Stimulated activated CD4-positive, alpha-beta T cell treated with anti-CD3 and anti-CD28 coated beads, Interleukin-1b, Interleukin-23, amount 100 ng/mL, for 24 hours (primary cell): ENCODE measurements around the gene SHROOM1.
A peak's percentile ranks its signal among the peaks of the same experiment; 100 is the strongest.

Experiments
- DNase-seq, 4 experiments: peaks; one replicate each; pipeline ENCODE4 v3.0.0-alpha.2; 2020; ENCODE audit warnings: low read depth in 4 of 4, low spot score in 1 of 4

SHROOM1 gene

DNA sequence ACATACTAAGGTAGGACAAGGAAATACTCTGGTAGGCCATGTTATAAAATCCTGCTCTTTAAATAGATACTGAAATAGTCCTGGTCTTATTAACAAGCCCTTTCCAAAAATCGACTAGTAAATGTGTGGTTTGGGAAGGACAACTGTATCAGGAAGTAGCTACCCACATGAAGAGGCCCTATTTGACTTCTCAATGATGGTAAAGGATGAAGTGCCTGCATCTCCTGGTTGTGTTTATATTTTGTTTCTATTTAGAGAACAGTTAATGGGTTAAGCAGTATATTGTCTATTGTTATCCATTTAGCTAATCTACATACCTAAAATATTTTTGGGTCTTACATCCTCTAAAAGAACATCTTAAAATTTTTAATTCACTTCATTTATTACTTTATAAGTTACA, 23.3 kb upstream of the SHROOM1 start:
- no peak for DNase-seq

DNA sequence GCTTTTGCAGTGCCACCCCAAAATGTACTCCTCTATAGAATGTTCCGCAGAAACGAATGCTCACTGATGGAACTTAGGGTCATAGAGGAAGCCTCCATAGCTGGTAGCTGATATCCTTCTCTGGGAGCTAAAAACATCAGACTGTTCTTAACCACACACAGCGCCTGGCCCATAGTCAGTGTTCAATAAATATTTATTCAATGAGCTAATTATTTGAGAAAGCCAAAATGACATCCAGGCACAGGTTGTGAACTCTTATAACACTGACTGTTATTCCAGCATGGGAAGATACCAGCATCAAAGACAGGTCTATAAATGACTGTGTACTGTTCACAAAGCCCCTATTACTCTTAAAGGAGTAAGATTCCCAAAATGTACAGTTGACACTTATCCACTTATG, 22.9 kb upstream of the SHROOM1 start:
- no peak for DNase-seq

DNA sequence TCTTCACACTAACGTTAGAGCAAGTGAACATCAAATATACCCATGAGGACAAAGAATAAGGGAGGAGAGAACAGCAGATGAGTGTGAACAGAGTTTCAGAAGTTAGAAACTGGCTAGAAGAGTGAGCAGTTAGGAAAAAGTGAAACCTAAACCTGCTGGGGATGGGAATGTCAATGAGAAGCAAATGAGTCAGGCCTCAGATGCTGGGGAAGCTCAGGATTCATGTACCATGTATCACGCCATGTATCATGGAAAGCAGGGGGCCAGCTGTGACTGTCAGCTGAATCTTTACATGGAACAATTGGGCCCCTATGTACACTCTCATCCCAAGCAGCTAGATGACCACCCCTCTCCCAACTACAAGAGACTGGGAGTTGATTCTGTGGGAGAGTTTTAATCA, 19.6 kb upstream of the SHROOM1 start:
- no peak for DNase-seq

DNA sequence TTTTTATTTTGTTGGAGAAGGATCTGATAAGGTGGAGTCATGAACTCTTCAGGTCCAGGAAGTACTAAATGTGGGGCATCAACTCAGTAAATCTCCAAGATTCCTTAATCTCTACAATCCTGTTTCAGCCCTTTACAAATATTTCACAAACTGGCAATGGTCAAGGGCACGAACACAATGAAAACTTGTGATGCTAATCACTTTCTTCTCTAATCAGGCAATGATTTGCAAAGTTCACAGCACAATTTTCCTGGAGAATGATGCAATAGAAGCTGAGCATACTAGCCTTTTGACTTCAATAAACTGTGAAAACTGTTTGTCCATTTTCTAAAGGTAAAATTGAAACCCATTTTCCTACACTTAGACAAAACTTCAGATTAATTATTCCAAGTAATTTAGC, 18.9 kb upstream of the SHROOM1 start:
- DNase-seq, result no peak

DNA sequence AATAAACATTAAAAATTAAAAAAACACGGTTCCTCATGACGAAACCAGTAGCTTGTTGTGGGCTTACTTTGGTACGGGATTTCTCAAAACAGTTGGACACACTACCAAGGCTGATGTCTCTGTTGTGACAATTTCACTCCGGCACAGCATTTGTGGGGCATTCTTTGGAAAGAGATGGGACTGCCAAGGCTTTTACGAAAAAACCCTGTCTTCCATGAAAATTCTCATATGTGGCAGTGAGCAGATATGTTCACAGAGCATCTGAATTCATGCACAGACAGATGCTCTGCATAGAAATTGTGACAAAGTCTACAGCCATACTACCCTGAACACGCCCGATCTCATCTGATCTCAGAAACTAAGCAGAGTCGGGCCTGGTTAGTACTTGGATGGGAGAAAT, 17.8 kb upstream of the SHROOM1 start:
- no peak for DNase-seq

DNA sequence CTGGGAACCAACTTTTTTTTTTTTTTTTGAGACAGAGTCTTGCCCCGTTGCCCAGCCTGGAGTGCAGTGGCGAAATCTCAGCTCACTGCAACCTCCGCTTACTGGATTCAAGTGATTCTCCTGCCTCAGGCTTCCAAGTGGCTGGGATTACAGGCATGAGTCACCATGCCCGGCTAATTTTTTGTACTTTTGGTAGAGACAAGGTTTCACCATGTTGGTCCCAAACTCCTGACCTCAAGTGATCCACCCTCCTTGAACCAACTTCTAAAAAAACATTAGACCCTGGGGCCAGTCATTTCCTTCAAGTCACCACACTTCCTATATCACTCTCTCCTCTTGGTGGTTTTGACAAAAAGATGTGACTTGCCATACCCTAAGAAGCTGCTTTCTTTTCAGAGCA, 10.9 kb upstream of the SHROOM1 start:
- DNase-seq, result no peak

DNA sequence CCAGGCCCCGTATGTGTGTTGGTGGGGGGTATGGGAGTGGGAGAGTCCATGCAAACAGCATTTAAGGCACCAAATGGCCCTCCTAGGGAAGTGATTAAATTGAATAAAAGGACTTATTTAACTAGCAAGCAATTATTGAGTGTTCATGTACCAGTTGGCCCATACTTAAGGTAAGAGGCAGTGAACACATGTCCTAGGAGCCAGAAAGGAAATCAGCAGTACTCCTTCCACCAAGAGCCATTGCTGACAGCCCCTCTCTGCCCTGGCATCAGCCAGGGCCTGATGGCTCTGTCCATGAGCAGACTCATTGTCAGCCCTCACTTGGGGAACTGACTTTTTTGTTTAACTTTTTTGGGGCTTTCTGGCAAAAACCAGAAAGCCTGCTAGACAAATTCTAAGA, 10.4 kb upstream of the SHROOM1 start:
- DNase-seq, result no peak

DNA sequence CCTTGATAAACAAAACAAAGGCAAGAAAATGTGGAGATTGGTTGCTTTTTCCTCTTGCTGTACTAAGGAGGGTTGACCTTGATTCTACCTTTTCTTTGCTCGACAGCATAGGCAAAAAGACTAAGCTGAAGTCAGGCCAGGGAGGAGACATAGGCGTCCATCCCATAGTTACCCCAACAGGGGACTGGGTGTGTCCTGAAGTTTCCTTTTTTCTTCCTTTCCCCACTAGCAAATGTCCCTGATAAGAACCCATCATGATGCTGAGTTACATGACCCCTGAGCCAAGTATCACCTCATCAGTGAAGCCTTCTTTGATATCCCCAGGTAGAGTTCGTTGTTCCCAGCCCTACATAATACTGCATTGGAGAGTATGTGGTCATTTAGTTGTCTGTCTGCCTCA, 9.9 kb upstream of the SHROOM1 start:
- no peak for DNase-seq

DNA sequence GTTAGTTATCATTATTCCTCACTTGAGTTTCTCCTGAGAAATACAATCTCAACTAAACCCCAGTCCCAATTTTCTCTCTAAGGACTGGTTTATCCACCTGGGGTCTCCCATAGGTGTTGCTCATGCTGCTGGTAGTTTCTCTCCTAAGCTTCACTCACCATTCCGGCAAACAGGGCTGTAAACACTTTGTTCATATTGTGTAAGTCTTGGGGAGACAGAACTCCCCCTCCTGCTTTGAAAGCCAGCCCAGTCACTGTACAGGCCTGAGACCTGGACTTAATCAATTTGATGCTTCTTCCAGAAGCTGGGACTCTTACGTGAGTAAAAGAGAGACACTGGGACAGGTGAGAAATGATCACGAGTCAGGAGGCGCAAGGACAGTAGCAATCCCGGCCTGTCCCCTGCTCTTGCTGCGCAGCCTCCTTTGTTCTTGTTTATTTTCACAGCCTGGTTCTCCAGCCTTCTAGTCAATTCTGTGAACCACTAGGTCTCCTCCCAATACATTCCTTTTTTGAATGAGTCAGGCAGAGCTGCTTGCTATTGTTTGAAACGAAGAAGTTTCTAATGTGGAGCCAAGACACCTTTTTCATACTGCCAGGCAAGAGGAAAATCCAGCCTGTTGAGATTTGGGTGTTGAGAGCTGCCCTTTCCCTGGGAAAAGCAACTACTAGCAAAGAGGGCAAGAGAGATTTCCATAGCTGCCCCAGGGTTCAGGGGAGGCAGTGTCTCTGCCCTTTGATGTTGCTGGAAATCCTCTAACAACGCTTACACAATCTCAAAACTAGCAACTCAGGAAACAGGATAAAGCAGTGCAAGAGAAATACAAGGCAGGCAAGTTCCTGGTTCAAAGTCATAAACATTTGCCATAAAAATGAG, 9.2 kb upstream of the SHROOM1 start:
- DNase-seq, result no peak

DNA sequence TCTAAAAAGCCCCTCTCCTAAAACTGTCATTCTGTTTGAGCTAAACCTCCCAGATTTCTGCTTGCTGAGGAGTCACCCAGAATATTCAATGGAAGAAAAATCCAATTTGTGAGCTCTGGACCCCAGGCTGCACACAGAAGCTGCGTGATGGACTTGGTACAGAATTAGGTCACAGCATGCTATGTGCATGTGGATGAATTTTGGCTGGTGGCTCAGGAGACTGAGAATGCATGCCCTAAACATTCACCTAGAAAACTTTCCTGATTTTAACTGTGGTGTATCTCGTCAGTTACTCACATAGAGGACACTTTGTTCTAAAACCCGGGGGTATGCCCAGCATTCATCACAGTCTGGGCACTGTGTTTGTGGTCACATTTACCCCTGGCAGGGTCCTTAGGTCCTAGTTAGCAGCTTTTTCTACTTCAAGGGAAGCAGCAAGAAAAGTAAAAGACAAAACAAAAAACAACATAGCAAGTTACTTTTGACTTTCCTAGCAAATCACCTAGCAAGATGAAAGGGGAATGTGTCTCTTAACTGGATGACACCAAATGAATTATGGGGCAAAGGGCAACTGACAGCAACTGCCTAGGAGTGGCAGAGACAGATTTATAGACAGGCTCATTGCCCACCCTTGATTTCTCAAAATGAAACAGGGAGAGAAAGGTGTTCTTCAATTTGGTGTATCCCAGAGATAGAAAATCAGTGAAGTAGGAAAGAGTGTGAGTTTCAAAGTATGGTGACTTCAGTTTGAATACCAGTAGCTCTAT, 8.3 kb upstream of the SHROOM1 start:
- no peak for DNase-seq

DNA sequence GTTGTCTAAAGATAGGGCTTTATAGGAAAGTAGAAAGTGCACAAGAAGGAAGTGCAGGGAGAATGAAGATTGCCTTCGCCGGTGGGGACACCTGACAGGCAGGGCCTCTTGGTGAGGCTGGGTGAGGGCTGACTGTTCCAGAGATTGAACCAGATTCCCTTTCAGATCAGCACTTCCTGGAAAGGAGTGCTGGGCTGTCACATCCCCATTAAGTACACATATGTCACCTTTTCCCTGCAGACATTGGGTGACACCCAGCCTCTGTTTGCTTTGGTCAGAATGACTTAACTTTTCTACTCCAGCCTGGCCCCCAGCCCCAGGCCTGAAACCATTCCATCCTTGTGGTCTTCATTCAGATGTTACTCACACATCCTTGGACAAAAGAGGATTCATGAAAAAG, 7.4 kb upstream of the SHROOM1 start:
- no peak for DNase-seq

DNA sequence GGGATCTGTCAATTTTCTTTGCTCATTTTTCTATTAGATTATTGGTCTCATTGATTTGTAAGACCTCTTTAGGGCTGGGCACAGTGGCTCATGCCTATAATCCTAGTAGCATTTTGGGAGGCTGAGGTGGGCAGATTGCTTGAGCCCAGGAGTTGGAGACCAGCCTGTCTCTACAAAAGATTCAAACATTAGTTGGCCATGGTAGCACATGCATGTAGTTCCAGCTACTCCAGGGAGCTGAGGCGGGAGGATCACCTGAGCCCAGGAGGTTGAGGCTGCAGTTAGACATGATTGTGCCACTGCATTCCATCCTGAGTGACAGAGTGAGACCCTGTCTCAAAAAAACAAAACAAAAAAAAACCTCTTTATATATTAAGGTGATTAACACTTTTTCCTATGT, 6.4 kb upstream of the SHROOM1 start:
- DNase-seq, result no peak

DNA sequence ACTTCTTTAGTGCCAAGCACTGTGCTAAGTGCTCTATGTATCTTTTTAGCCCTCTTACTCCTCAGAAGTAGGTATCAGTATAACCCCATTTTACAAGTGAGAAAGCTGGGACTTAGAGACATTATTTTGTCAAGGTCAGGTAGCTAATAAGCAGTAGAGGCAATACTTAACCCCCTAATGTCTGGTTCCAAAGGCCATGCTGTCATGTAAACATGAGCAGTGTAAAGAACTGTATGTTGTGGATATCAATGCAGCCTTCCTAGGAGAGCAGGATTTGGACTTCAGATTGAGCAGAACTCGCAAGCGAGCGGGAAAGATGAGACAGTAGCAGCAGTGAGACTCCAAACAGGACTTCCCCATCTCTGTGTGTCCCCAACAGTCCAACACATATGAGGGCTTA, 3.6 kb upstream of the SHROOM1 start:
- DNase-seq, result no peak

DNA sequence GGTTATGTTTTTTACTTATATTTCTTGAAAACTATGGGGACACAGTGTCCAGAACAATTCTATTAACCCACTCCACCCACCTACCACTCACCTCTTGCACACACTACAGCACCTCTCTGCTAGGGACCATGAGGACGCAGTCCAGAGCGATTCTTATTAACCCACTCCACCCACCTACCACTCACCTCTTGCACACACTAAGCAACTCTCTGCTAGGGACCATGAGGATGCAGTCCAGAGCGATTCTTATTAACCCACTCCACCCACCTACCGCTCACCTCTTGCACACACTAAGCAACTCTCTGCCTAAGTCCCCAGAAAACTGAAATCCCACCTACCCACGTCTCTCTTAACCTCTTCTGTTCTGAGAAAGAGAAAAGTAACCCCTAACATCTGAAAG, 2.2 kb upstream of the SHROOM1 start:
- no peak for DNase-seq

DNA sequence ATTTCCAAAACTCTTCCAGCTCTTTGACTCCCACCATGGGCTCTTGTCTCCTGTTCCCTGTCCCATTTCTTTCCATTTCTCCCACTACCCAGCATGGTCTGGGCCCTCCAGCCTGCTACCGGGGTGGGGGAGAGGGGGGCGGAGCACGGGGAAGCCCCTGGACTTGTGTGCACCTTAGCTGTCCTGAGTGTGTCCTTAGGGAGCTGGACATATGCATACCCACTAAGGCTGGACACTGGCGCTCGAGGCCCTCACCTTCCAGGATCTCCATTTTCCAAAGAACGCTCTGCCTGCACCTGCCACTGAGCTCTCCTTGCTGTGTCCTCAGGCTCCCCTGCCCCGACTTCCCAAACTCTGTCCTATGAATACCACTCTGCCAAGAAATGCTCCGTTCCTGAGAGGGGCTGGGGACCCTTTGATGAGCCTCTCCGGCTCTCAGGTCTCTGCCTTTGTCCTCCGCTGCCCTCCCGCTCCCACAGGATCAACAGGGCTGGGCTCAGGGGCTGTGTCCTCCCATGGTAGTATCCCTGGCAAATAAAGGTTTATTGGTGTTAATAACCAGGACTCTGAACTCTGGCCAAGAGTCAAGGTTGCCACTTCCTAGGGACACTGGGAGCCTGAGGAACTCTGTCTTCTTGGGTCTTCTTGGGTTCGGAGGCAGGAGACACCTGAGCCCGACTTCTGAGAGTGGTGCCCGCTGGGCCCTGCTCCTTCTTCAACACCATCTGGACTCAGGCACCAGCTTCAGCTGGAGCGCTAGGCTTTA, 831 bp upstream of the SHROOM1 start:
- no peak for DNase-seq

DNA sequence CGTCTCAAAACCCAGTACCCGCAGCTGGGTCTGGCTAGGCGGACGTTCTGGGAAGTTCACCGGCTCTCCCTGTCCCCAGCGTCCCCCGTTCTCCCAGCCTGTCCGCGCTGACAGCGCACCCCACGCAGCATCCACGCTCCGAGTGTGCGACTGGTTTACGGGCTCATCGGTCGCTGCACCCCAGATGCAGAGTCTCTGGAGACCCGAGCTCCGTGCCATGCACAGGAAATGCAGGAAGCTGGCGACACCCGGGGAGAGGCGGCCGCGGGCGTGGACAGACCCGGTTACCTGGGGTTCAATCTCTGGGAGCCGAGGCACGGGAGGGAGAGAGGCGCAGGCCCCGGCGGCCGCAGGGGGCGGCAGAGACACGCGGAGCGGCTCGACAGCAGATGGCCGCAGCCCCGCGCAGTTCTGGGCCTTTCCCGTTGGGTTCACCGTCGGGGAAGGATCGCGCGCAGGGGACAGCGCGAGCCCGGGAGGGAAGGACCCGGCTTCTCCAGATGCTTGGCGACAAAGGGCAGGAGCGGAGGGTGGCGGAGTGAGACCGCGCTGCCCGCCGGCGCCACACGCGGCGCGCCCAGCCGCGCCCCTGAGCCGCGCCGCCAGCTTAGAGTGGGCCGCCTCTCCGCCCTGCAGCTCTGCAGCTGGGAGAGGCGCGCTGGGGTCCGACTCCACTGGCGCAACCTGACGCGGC, 558 bp downstream of the SHROOM1 start:
- peak in 3 of 4 experiments; percentile 46 to 66 (median 49) for DNase-seq

DNA sequence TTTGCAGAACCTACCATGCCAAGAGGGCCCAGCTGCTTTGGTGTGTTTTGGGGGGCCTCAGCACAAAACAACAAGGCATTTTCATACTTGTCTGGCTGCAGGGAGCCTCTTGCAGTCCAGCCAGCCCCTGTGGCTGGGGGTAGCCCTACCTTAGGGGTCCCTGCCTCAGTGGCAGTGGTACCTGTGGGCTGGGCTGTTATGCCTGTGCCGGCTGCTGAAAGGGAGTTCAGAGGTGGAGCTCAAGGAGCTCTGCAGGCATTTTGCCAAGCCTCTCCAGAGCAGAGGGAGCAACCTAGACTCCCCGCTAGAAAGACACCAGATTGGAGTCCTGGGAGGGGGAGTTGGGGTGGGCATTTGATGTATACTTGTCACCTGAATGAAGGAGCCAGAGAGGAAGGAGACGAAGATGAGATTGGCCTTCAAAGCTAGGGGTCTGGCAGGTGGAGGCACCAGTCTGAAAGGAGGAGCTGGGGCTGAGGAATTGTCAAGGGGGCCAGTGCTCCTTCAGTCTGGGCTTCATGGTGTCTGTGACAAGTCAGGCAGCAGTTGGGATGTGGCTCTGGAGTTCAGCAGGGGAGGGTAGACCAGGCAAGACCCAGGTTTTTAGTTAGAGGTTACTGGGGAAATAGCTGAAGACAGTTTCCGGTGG, 1.5 kb downstream of the SHROOM1 start:
- no peak for DNase-seq

DNA sequence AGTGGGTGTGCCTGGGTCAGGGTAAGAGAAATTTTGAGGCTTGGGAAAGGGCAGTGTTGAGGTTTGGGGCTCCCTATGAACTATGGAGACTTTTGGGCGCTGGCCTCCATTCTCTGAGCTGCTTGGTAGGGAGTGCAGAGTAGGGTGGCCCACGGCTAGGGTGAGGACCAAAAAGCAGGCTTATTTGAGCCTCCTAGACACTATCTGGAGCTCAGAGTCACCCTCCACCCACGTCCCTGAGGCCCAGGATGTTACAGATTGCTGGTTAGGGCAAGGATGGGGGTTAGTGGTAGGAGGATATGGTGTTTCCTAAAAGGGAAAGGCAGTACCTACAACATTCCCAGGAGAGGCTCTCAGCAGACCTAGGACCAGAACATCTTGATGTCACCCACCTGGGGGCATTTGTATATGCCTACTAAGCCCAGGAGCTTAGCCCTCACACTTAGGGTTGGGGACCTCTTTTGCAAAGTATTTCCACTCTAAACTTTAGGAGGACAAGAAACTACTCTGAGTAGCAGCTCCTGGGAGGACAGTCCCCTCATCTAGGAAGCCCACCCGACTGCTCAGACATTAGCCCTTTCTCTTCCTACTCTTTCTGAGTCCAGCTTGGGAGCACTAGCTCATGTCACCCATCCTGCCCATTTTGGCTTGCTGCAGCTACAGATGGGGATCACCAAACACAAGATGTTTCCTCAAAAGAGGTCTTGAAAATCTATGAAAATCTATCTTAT, 2.3 kb downstream of the SHROOM1 start:
- DNase-seq, result no peak

DNA sequence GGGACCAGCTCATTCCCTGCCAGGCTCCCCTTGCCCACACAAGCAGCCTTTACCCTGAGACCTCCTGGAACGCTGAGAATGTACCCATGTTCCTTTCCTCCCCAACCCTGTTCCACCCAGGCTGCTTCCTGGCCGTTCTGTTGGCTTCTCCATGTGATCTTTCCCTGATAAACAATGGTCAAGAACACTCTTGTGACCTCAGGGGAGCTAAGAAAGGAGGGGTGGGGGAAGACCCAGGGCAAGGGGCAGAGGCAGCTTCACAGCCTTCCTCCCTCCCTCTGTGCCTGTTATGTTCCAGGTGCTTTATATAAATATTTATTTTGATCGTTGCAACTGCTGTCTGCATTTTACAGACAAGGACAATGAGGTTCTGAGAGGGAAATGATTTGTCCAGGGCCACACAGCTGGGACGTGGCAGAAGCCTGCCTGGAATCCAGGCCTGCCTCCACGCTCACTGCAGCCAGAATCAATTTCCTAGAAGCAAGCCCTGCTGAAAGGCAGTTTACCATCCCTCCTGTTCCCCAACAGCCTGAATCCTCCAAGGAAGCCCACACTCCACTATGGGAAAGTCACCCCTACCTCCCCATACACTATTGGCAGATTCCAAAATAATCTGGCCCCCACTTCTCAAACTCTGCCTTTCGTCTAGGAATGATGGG, 3.9 kb downstream of the SHROOM1 start:
- no peak for DNase-seq
